Measurements from ENCODE around the gene CA10. TPM values are rescaled to one million over a fixed set of nuclear protein-coding genes. Genes with fewer than 3 reads are reported as not detected.

The CA10 gene
- total and polyA plus RNA-seq, 2 experiments from 2014 or later = 0.33 TPM; not detected in 1

DNA sequence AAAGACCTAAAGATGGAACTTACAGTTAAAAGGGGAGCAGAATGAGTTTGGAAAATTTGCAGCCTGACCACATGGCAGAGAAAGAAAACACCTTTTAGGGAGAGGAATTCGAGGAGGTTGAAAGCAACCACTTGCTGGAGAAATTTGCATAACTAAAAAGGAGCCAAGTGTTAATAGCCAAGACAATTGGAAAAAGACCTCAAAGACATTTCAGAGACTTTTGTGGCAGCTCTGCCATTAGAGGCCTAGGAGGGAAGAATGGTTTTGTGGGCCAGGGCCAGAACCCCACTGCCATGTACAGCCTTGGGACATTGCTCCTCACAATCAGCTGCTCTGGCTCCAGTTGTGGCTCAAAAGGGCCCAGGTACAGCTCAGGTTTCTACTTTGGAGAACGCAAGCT lies 559.7 kb downstream of the CA10 start:
- TF ChIP-seq EZH2phosphoT487 (IDR thresholded peaks at IDR 0.05; ENCODE audit: low read depth, severe bottlenecking, unreplicated experiment) (no peak), EZH2 (IDR thresholded peaks at IDR 0.05; ENCODE audit: borderline replicate concordance) (no peak)
- TF ChIP-seq, protein P1, sequence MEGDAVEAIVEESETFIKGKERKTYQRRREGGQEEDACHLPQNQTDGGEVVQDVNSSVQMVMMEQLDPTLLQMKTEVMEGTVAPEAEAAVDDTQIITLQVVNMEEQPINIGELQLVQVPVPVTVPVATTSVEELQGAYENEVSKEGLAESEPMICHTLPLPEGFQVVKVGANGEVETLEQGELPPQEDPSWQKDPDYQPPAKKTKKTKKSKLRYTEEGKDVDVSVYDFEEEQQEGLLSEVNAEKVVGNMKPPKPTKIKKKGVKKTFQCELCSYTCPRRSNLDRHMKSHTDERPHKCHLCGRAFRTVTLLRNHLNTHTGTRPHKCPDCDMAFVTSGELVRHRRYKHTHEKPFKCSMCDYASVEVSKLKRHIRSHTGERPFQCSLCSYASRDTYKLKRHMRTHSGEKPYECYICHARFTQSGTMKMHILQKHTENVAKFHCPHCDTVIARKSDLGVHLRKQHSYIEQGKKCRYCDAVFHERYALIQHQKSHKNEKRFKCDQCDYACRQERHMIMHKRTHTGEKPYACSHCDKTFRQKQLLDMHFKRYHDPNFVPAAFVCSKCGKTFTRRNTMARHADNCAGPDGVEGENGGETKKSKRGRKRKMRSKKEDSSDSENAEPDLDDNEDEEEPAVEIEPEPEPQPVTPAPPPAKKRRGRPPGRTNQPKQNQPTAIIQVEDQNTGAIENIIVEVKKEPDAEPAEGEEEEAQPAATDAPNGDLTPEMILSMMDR (IDR thresholded peaks at IDR 0.05; ENCODE audit: poor library complexity) = no peak
- H3K4me1 ChIP-seq (ENCODE audit: insufficient read depth) = no peaks in the 10 kb centered on the region
- H3K27me3 ChIP-seq = no peaks in the 10 kb centered on the region
- H3K4me3 ChIP-seq = no peak overlapping the region
- no peaks in the 10 kb centered on the region for H3K79me2 ChIP-seq
- H4K20me1 ChIP-seq (ENCODE audit: insufficient read depth, poor library complexity, severe bottlenecking) = no peaks in the 10 kb centered on the region
- H3K4me2 ChIP-seq = no peak overlapping the region
- H3K36me3 ChIP-seq (replicated peaks; ENCODE audit: insufficient read depth, low read depth) = no peaks in the 10 kb centered on the region
- no peak overlapping the region for H2AFZ ChIP-seq
- no peaks in the 10 kb centered on the region for H3K9me2 ChIP-seq (replicated peaks; ENCODE audit: insufficient read depth)
- no peak overlapping the region for H3K27ac ChIP-seq
- no peak for DNase-seq (ENCODE audit: low spot score)
- H3K9me3 ChIP-seq (ENCODE audit: low read depth) = no peaks in the 10 kb centered on the region
- WGBS (ENCODE audit: low lambda C conversion rate, missing lambda C conversion rate) = 64% methylated on average over 2 of the region's 2 CpGs

DNA sequence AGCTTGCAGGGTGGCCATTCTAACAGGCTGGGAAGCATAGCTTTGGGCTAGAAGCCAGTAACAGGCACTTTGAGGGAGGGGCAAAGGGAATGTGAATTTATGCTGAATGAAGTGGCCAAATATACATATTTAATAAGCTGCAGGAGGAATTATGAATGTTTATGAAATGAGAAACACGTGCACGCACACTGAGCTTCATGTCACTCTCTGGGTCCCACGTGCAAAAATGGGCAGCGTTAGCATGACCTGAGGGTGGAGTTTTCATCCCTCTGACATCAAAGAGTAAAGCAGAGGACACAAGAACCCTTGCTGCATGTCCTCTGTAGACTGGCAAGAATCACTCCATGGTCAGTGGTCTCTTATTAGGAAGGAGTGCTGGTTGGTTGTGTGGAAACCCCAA lies 561.2 kb downstream of the CA10 start:
- no peak overlapping the region for H3K4me2 ChIP-seq
- no peaks in the 10 kb centered on the region for H3K9me2 ChIP-seq (replicated peaks; ENCODE audit: insufficient read depth)
- no peak overlapping the region for H3K27ac ChIP-seq
- H3K4me1 ChIP-seq (ENCODE audit: insufficient read depth) = no peaks in the 10 kb centered on the region
- DNase-seq (ENCODE audit: low spot score) = no peak
- 92% methylated on average over 4 of the region's 4 CpGs for WGBS (ENCODE audit: low lambda C conversion rate, missing lambda C conversion rate)
- no peaks in the 10 kb centered on the region for H4K20me1 ChIP-seq (ENCODE audit: insufficient read depth, poor library complexity, severe bottlenecking)
- H3K4me3 ChIP-seq = no peak overlapping the region
- H3K9me3 ChIP-seq (ENCODE audit: low read depth) = no peaks in the 10 kb centered on the region
- no peaks in the 10 kb centered on the region for H3K36me3 ChIP-seq (replicated peaks; ENCODE audit: insufficient read depth, low read depth)
- no peak for TF ChIP-seq EZH2 (IDR thresholded peaks at IDR 0.05; ENCODE audit: borderline replicate concordance)
- TF ChIP-seq, protein P1 (IDR thresholded peaks at IDR 0.05; ENCODE audit: poor library complexity) = no peak
- TF ChIP-seq EZH2phosphoT487 (IDR thresholded peaks at IDR 0.05; ENCODE audit: low read depth, severe bottlenecking, unreplicated experiment) = no peak
- H3K27me3 ChIP-seq = no peaks in the 10 kb centered on the region
- no peaks in the 10 kb centered on the region for H3K79me2 ChIP-seq
- no peak overlapping the region for H2AFZ ChIP-seq

DNA sequence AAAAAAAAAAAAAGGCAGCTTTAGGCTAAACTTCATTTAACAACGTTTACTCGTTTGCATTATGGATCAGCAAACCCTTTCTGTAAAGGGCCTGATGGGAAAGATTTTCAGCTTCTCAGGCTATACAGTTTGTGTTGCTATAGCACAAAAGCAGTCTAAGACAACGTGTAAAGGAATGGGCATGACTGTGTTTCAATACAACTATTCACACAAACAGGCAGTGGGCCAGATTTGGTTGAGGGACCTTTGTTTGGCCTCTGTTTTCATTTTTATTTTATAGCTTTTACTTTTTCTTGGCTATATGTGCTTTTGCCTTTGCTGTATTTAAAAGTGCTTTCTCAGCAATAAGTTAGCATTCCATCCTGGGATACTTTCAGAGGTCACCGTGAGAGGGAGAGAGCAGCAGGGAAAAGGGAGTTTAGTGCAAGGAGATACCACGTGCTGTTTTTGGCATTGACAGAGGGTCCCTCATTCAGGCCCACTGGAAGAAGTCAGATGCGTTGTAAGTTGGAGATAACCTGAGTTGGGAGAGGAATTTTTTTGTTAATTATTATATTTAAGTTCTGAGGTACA lies 562.6 kb downstream of the CA10 start:
- H3K4me3 ChIP-seq = no peak overlapping the region
- TF ChIP-seq, protein P1 (IDR thresholded peaks at IDR 0.05; ENCODE audit: poor library complexity) = no peak
- TF ChIP-seq EZH2phosphoT487 (IDR thresholded peaks at IDR 0.05; ENCODE audit: low read depth, severe bottlenecking, unreplicated experiment) (no peak), EZH2 (IDR thresholded peaks at IDR 0.05; ENCODE audit: borderline replicate concordance) (no peak)
- WGBS (ENCODE audit: low lambda C conversion rate, missing lambda C conversion rate) = 78% methylated on average over 6 of the region's 6 CpGs
- H2AFZ ChIP-seq = no peak overlapping the region
- H4K20me1 ChIP-seq (ENCODE audit: insufficient read depth, poor library complexity, severe bottlenecking) = no peaks in the 10 kb centered on the region
- H3K9me2 ChIP-seq (replicated peaks; ENCODE audit: insufficient read depth) = no peaks in the 10 kb centered on the region
- H3K9me3 ChIP-seq (ENCODE audit: low read depth) = no peaks in the 10 kb centered on the region
- no peak for DNase-seq (ENCODE audit: low spot score)
- no peaks in the 10 kb centered on the region for H3K27me3 ChIP-seq
- no peak overlapping the region for H3K4me2 ChIP-seq
- no peak overlapping the region for H3K27ac ChIP-seq
- no peaks in the 10 kb centered on the region for H3K4me1 ChIP-seq (ENCODE audit: insufficient read depth)
- H3K79me2 ChIP-seq = no peaks in the 10 kb centered on the region
- no peaks in the 10 kb centered on the region for H3K36me3 ChIP-seq (replicated peaks; ENCODE audit: insufficient read depth, low read depth)
